ENCODE data around the gene CD300H.
"Not testable (repeated sequence)": the region's sequence is repeated elsewhere in the genome, so short reads cannot be mapped to it uniquely, and the experiment has no call there.

Gene CD300H

DNA sequence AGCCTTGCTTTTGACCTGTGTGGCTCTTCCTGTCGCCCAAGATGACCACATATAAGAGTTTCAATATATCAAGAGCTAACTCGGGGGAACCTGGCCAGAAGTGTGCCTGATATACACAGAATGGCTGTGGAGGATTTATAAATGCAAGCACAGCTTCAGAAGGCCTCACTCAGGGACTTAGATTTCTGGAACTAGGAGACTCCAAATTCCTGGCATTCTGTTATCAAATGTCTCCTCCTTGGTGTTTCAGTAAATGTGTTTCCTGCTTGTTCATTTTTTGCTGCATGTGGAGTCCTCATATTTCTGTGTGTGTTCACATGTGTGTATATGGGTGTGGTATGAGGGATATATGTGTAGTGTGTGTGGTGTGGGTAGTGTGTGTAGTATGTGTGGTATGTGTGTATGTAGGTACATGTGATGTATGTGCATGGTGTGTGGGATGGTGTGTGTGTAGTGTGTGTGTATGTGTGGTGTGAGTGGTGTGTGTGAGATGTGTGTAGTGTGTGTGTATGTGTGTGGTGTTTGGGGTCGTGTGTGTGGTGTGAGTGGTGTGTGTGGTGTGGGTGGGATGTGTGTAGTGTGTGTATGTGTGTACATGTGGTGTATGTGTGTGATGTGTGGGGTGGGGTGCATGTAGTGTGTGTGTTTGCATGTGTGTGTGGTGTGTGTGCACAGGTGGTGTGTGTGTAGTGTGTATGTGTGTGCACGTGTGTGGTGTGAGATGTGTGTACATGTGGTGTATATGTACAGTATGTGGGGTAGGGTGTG, 981 bp upstream of the CD300H start:
- 100% methylated on average over 2 of the region's 4 CpGs for WGBS (ENCODE audit: insufficient coverage, insufficient read length)
- Histone ChIP-seq H3K27ac (ENCODE audit: low read length) (no peak overlapping the region), H3K36me3 (ENCODE audit: control insufficient read depth, insufficient read depth, low read length) (no peaks in the 10 kb centered on the region), H3K9me3 (ENCODE audit: control insufficient read depth, insufficient read depth, low read length) (no peaks in the 10 kb centered on the region), H3K4me1 (ENCODE audit: control insufficient read depth, insufficient read depth, low read length) (no peaks in the 10 kb centered on the region), H3K4me3 (ENCODE audit: low read length) (no peak overlapping the region), H3K27me3 (ENCODE audit: control insufficient read depth, insufficient read depth, low read length) (no peaks in the 10 kb centered on the region)
- no peak for DNase-seq (ENCODE audit: low read depth, low spot score)

DNA sequence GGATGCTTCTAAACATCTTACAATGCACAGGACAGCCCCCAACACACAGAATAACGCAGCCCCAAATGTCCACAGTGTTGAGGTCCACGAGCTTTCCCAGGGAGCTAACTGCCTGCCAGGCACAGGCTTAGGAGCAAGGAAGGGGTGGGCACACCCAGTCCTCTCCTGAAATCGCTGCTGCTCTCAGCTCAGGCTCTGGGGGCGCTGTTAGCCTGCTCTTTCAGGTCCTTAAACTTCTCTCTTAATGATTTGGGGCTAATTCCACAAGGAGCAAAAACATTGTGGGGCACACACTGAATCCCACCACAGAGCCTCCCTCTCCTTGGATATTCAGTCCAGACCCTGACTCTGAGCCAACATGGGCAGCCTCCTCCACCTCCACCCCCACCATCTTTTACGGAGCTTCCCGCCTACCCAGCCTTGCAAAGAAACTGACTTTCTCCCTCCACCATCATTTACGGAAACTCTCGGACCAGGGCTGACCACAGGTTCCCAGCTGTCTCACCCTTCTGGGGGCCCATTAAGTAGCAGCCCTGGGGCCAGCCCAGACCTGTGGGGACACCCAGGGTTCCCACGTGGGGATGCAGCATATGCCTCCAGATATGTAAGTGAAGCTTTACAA, 1.1 kb downstream of the CD300H start:
- H3K4me3 ChIP-seq (ENCODE audit: low read length) = no peak overlapping the region
- peak; percentile 22 for DNase-seq (ENCODE audit: low read depth, low spot score)
- no peaks in the 10 kb centered on the region for H3K36me3 ChIP-seq (ENCODE audit: control insufficient read depth, insufficient read depth, low read length)
- no peaks in the 10 kb centered on the region for H3K9me3 ChIP-seq (ENCODE audit: control insufficient read depth, insufficient read depth, low read length)
- no CpG with 5 or more reads among the region's 9 CpGs for WGBS (ENCODE audit: insufficient coverage, insufficient read length)
- H3K27ac ChIP-seq (ENCODE audit: low read length) = no peak overlapping the region
- H3K4me1 ChIP-seq (ENCODE audit: control insufficient read depth, insufficient read depth, low read length) = no peaks in the 10 kb centered on the region
- no peaks in the 10 kb centered on the region for H3K27me3 ChIP-seq (ENCODE audit: control insufficient read depth, insufficient read depth, low read length)

DNA sequence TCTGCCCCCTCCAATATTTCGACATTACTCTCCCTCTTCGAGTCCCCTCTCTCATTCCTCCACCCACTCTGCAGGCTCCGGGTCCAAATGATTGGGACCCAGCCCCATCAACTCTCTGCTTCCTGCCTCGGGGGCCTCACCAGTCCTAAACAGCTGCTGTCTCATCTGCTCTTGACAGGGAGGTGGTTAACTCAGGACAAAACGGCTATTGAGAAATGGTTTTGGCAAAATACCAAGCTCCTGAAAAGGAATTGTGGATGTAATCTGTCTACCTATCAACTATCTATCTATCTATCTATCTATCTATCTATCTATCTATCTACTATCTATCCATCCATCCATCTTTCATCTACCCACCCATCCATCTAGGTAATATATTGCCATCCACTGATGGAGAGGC, 2.2 kb downstream of the CD300H start:
- Histone ChIP-seq H3K9me3 (ENCODE audit: control insufficient read depth, insufficient read depth, low read length) (no peaks in the 10 kb centered on the region), H3K36me3 (ENCODE audit: control insufficient read depth, insufficient read depth, low read length) (no peaks in the 10 kb centered on the region), H3K4me1 (ENCODE audit: control insufficient read depth, insufficient read depth, low read length) (no peaks in the 10 kb centered on the region), H3K27me3 (ENCODE audit: control insufficient read depth, insufficient read depth, low read length) (no peaks in the 10 kb centered on the region), H3K4me3 (ENCODE audit: low read length) (no peak overlapping the region), H3K27ac (ENCODE audit: low read length) (no peak overlapping the region)
- no CpG with 5 or more reads among the region's 5 CpGs for WGBS (ENCODE audit: insufficient coverage, insufficient read length)
- no peak for DNase-seq (ENCODE audit: low read depth, low spot score)

DNA sequence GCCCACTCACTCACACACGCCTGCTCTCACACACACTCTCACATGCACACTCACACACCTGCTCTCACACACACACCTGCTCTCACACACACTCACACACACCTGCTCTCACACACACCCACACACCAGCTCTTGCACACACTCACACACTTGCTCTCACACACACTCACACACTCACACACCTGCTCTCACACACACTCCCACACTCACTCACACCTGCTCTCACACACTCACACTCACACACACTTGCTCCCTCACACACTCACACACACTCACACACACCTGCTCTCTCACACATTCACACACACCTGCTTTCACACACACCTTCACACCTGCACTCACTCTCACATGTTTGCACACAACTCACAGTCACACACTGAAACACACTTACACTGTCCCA, 4.0 kb downstream of the CD300H start:
- WGBS (ENCODE audit: insufficient coverage, insufficient read length) = 100% methylated on average over 1 of the region's 1 CpG
- no peaks in the 10 kb centered on the region for H3K4me1 ChIP-seq (ENCODE audit: control insufficient read depth, insufficient read depth, low read length)
- H3K4me3 ChIP-seq (ENCODE audit: low read length) = no peak overlapping the region
- H3K27me3 ChIP-seq (ENCODE audit: control insufficient read depth, insufficient read depth, low read length) = no peaks in the 10 kb centered on the region
- no peaks in the 10 kb centered on the region for H3K9me3 ChIP-seq (ENCODE audit: control insufficient read depth, insufficient read depth, low read length)
- no peak overlapping the region for H3K27ac ChIP-seq (ENCODE audit: low read length)
- no peak for DNase-seq (ENCODE audit: low read depth, low spot score)
- H3K36me3 ChIP-seq (ENCODE audit: control insufficient read depth, insufficient read depth, low read length) = no peaks in the 10 kb centered on the region

DNA sequence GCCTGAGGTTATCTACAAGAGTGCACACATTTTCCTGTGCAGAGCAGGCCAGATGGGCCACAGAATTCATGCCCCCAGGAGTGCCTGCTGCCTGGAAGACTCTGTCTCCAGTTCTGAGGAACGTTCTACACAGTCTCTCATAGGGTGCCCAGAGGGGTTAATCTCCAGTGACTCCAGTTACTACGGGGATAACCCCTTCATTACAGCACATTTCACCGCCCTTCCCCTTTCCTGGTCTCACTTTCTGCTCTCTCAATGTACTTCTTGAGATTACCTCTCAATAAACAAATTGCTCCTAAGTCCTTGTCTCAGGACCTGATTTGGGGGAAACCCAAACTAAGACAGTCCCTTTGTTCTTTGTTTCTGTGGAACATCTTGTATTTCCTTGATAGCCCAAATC, 5.7 kb downstream of the CD300H start:
- H3K27me3 ChIP-seq (ENCODE audit: control insufficient read depth, insufficient read depth, low read length) = no peaks in the 10 kb centered on the region
- whole genome bisulfite sequencing (ENCODE audit: insufficient coverage, insufficient read length) = no CpG with 5 or more reads among the region's 3 CpGs
- no peaks in the 10 kb centered on the region for H3K9me3 ChIP-seq (ENCODE audit: control insufficient read depth, insufficient read depth, low read length)
- no peak overlapping the region for H3K4me3 ChIP-seq (ENCODE audit: low read length)
- H3K27ac ChIP-seq (ENCODE audit: low read length) = no peak overlapping the region
- H3K4me1 ChIP-seq (ENCODE audit: control insufficient read depth, insufficient read depth, low read length) = no peaks in the 10 kb centered on the region
- H3K36me3 ChIP-seq (ENCODE audit: control insufficient read depth, insufficient read depth, low read length) = no peaks in the 10 kb centered on the region
- no peak for DNase-seq (ENCODE audit: low read depth, low spot score)

DNA sequence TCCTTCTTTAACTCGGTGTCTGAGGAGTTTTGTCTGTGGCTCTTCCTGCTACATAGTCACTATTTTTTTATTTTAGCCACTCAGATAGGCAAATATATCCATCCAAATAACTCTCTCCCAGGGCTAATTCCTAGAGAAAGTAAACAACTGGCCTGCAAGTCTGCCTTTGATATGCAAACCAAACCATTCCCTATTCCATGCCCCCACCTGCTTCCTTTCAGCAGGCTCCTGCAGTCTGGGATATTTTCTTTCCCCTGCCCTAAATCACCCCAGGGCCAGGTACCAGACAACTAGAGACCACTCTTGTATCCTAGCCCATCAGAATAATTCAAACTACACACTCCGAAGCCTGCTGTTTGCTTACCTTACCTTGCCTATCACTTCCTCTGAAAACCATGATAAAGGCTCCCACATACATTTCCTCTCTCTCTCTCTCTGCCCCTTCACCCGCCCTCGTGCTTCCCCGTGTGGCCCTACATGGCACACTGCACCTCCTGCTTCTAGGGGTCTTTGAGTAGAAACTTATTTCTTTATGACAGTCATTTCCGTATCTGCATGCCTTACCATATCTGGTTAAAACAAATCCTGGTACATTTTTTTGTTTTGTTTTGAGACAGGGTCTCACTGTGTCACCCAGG, 8.3 kb downstream of the CD300H start:
- no peak for DNase-seq (ENCODE audit: low read depth, low spot score)
- no CpG with 5 or more reads among the region's 6 CpGs for WGBS (ENCODE audit: insufficient coverage, insufficient read length)
- Histone ChIP-seq H3K27ac (ENCODE audit: low read length) (no peak overlapping the region), H3K27me3 (ENCODE audit: control insufficient read depth, insufficient read depth, low read length) (no peaks in the 10 kb centered on the region), H3K9me3 (ENCODE audit: control insufficient read depth, insufficient read depth, low read length) (no peaks in the 10 kb centered on the region), H3K36me3 (ENCODE audit: control insufficient read depth, insufficient read depth, low read length) (no peaks in the 10 kb centered on the region), H3K4me3 (ENCODE audit: low read length) (no peak overlapping the region), H3K4me1 (ENCODE audit: control insufficient read depth, insufficient read depth, low read length) (no peaks in the 10 kb centered on the region)

DNA sequence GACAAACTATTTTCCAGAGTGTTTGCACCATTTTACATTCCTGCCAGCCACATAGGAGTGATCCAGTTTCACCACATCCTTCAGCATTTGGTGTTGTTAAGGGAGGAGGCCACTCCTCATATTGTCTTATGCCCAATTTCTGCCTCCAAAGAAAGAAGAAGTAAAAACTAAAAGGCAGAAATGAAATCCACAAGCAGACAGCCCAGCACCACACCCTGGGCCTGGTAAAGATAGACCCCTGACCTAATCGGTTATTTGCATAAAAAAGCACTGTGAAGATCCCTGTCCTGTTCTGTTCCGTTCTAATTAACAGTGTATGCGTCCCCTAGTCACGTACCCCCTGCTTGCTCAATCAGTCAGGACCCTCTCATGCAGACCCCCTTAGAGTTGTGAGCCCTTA, 8.9 kb downstream of the CD300H start:
- no CpG with 5 or more reads among the region's 4 CpGs for WGBS (ENCODE audit: insufficient coverage, insufficient read length)
- H3K4me1 ChIP-seq (ENCODE audit: control insufficient read depth, insufficient read depth, low read length); H3K36me3 ChIP-seq (ENCODE audit: control insufficient read depth, insufficient read depth, low read length); H3K9me3 ChIP-seq (ENCODE audit: control insufficient read depth, insufficient read depth, low read length); H3K27me3 ChIP-seq (ENCODE audit: control insufficient read depth, insufficient read depth, low read length); H3K27ac ChIP-seq (ENCODE audit: low read length); H3K4me3 ChIP-seq (ENCODE audit: low read length); DNase-seq (ENCODE audit: low read depth, low spot score): not testable (repeated sequence)

DNA sequence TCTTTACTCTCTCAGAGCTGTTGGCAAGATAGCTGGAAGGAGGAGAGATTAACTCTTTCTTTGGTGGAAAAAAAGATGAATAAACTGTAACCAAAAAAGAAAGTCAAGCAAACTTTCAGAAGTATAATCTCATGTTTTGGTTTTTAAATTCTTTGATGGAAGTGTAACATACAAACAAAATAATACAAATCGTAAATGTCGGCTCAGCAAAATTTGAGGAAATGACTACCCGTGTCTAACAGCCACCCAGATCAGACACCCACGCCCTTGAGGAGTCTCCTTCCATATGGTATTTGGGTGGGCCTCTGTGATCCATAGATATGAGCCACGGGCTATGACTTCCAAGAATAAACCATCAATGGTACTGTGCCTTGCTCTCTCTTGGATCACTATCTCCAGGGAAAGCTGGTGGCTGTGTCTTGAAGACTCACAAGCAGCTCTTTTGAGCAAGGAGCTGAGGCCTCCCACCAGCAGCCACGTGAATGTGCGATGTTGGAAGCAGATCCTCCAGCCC, 11.8 kb downstream of the CD300H start:
- WGBS (ENCODE audit: insufficient coverage, insufficient read length) = no CpG with 5 or more reads among the region's 7 CpGs
- Histone ChIP-seq H3K4me3 (ENCODE audit: low read length) (no peak overlapping the region), H3K9me3 (ENCODE audit: control insufficient read depth, insufficient read depth, low read length) (no peaks in the 10 kb centered on the region), H3K27ac (ENCODE audit: low read length) (no peak overlapping the region), H3K27me3 (ENCODE audit: control insufficient read depth, insufficient read depth, low read length) (no peaks in the 10 kb centered on the region), H3K4me1 (ENCODE audit: control insufficient read depth, insufficient read depth, low read length) (no peaks in the 10 kb centered on the region), H3K36me3 (ENCODE audit: control insufficient read depth, insufficient read depth, low read length) (no peaks in the 10 kb centered on the region)
- DNase-seq (ENCODE audit: low read depth, low spot score) = no peak

DNA sequence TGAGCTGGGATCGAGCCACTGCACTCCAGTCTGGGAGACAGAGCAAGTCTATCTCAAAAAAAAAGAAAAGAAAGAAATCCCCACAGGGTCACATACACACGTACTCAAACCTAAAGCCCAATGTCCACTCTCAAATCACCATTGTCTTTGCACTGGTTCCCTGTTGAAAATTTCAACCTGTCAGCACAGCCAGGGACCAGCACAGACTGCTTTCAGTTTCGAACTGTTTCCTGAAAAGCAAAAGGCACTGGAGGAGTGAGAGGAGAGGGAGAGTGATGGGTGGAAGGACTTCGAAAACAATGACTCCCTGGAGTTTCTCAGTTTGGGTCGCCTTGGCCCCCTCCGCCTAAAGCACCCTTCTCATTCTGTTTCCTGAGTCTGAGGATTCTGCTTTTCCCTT, 12.4 kb downstream of the CD300H start:
- H3K4me1 ChIP-seq (ENCODE audit: control insufficient read depth, insufficient read depth, low read length) = no peaks in the 10 kb centered on the region
- no peak overlapping the region for H3K27ac ChIP-seq (ENCODE audit: low read length)
- no peaks in the 10 kb centered on the region for H3K27me3 ChIP-seq (ENCODE audit: control insufficient read depth, insufficient read depth, low read length)
- H3K4me3 ChIP-seq (ENCODE audit: low read length) = no peak overlapping the region
- no CpG with 5 or more reads among the region's 6 CpGs for WGBS (ENCODE audit: insufficient coverage, insufficient read length)
- H3K36me3 ChIP-seq (ENCODE audit: control insufficient read depth, insufficient read depth, low read length) = no peaks in the 10 kb centered on the region
- H3K9me3 ChIP-seq (ENCODE audit: control insufficient read depth, insufficient read depth, low read length) = no peaks in the 10 kb centered on the region
- no peak for DNase-seq (ENCODE audit: low read depth, low spot score)

DNA sequence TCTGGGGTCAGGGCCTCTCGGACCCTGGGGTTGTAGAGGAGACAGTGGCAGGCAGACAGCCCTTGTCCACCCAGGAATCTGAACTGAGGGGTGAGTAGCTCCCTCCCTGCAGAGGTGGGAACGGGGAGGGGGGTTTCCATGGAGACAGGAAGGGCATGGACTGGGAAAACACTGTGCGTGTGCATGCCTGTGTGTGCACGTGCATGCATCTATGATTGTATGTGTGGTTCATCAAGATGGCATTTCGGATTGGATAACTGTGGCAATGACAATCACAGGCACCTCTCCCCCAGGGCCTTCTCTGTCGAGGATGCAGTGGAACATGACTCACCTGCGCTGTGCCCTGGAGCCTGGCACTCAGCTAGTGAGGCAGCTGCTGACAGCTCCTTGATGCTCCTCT, 15.3 kb downstream of the CD300H start:
- Histone ChIP-seq H3K27me3 (ENCODE audit: control insufficient read depth, insufficient read depth, low read length) (no peaks in the 10 kb centered on the region), H3K27ac (ENCODE audit: low read length) (no peak overlapping the region), H3K9me3 (ENCODE audit: control insufficient read depth, insufficient read depth, low read length) (no peaks in the 10 kb centered on the region), H3K4me3 (ENCODE audit: low read length) (no peak overlapping the region), H3K36me3 (ENCODE audit: control insufficient read depth, insufficient read depth, low read length) (no peaks in the 10 kb centered on the region), H3K4me1 (ENCODE audit: control insufficient read depth, insufficient read depth, low read length) (no peaks in the 10 kb centered on the region)
- no peak for DNase-seq (ENCODE audit: low read depth, low spot score)
- no CpG with 5 or more reads among the region's 7 CpGs for WGBS (ENCODE audit: insufficient coverage, insufficient read length)

Measured in iPS DF 6.9 (cell line).